ENCODE results near the gene ZWILCH.

DNA sequence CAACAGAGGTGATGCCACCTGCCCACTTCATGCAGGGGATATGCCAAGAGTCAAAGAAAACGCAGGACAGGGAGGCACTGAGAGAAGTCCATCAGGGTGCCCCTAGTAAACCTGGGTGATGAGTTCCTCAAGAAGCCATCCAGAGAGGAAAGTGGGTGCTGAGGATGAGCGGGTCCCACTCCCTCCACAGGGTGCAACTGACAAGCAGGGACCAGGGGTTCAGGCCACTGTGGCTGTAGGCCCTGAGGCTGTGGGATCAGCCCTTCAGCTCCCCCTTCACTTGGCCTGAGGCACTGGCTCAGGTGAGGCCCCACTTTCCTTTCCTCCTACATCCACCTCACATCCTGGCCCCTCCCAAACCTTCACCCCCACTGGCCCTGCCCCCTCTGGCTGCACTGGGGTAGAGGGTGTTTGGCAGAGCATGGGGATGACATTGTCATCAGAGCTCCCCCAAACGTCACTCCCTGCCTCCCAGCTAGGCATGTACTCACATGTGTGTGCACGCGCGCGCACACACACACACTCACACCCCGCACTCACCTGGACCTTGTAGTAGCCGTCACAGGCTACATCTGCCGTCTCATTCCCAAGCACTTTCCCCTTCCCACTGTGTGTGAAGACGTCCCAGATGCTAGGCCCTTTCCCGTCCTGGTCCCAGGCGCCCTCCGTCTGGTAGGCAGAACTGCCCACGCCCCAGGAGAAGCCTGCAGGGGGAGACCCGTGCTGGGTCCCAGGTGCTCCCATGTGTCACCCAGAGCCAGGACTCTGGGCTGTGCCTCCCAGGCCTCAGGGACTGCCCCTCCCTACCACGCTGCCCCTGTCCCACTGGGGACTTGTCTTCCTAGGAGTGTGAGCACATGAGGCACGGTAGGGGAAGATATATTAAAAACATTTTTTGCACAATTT, 59.3 kb downstream of the ZWILCH start:
- TF ChIP-seq POLR2A (IDR thresholded peaks at IDR 0.05; ENCODE audit: low read depth, low read length): no peak
- TF ChIP-seq TAF1 (IDR thresholded peaks at IDR 0.05; ENCODE audit: borderline replicate concordance, low read depth, low read length): no peak
- TF ChIP-seq POLR2AphosphoS5 (IDR thresholded peaks at IDR 0.05; ENCODE audit: low read depth, low read length): no peak

Measured in GM12892 (cell line).